Smooth muscle cell (in vitro differentiated cells): ENCODE measurements around the gene IFITM5. TPM values are rescaled to one million over a fixed set of nuclear protein-coding genes. Genes with fewer than 3 reads are reported as not detected.

ENCODE experiments used
- DNase-seq: peaks from one replicate; lab custom pipeline; 2025; ENCODE audit not compliant: unreplicated experiment; lab: John Stamatoyannopoulos, UW
- H2AFZ ChIP-seq: fragments of 200-600 bp; sonication (generic); 2 replicates; pipeline ENCODE4 v1.6.0; 2016; ENCODE audit warnings: antibody characterized with exemption, low read depth, mild to moderate bottlenecking
- H3F3A ChIP-seq: fragments of 200-600 bp; sonication (generic); 2 replicates; pipeline ENCODE4 v1.6.0; 2017; ENCODE audit warnings: antibody characterized with exemption, low read depth
- H3K27ac ChIP-seq: fragments of 200-600 bp; sonication (generic); 2 replicates; pipeline ENCODE4 v1.5.1; 2016; ENCODE audit warnings: low read depth, mild to moderate bottlenecking
- H3K27me3 ChIP-seq: fragments of 200-600 bp; sonication (generic); 2 replicates; pipeline ENCODE4 v1.6.1; 2016; ENCODE audit warnings: low read depth, mild to moderate bottlenecking
- H3K36me3 ChIP-seq: fragments of 200-600 bp; sonication (generic); 2 replicates; pipeline ENCODE4 v1.5.1; 2016; ENCODE audit warnings: low read depth
- H3K4me1 ChIP-seq: fragments of 200-600 bp; sonication (generic); 2 replicates; pipeline ENCODE4 v1.5.1; 2016; ENCODE audit warnings: low read depth
- H3K4me2 ChIP-seq: fragments of 200-600 bp; sonication (generic); 2 replicates; pipeline ENCODE4 v1.6.0; 2016; ENCODE audit warnings: mild to moderate bottlenecking
- H3K4me3 ChIP-seq: fragments of 200-600 bp; sonication (generic); 2 replicates; pipeline ENCODE4 v1.5.1; 2016; ENCODE audit warnings: mild to moderate bottlenecking
- H3K79me2 ChIP-seq: fragments of 200-600 bp; sonication (generic); 2 replicates; pipeline ENCODE4 v1.6.0; 2016; ENCODE audit warnings: low read depth, mild to moderate bottlenecking
- H3K9ac ChIP-seq: fragments of 200-600 bp; sonication (generic); 2 replicates; pipeline ENCODE4 v1.6.0; 2016; ENCODE audit warnings: low read depth
- H3K9me3 ChIP-seq: fragments of 200-600 bp; sonication (generic); replicated peaks from 2 replicates; pipeline ENCODE4 v1.5.1; 2016; ENCODE audit warnings: low read depth
- H4K20me1 ChIP-seq: fragments of 200-600 bp; sonication (generic); 2 replicates; pipeline ENCODE4 v1.6.0; 2016; ENCODE audit warnings: low read depth
- CTCF ChIP-seq: fragments of 200-600 bp; sonication (generic); IDR thresholded peaks from 2 replicates; pipeline ENCODE4 v1.5.1; 2017; ENCODE audit warnings: borderline replicate concordance, mild to moderate bottlenecking, antibody characterized with exemption; ENCODE audit not compliant: insufficient read depth, poor library complexity, severe bottlenecking
- WGBS: methylation state at CpG from one replicate; pipeline ENCODE4 v1.1.7; 2016; ENCODE audit warnings: low lambda C conversion rate; 5-methylcytosine and 5-hydroxymethylcytosine counted together
- polyA plus RNA-seq: library from polyadenylated mRNA; unstranded; fragments of >200 nt; fragmentation: Nextera tagmentation; extraction: Ambion mirVana; gene quantifications from 2 replicates; pipeline ENCODE4 v1.2.1, GENCODE V29; 2016
- total RNA-seq: library from RNA; depleted of rRNA; stranded (reverse); fragments of >200 nt; gene quantifications from 2 replicates; pipeline ENCODE4 v1.2.3, GENCODE V29; 2014

Gene IFITM5
- total and polyA plus RNA-seq, 2 experiments from 2014 or later: not detected

GRCh38 chr11:306645-307371, 7.5 kb upstream of the IFITM5 start:
- Histone ChIP-seq H3K36me3 (no peaks in the 10 kb centered on the region), H3K9ac (no peak overlapping the region), H3K27ac (no peak overlapping the region), H3K4me2 (no peak overlapping the region), H3F3A (peaks cover 5% of the 10 kb centered on the region), H3K9me3 (no peaks in the 10 kb centered on the region), H3K27me3 (no peaks in the 10 kb centered on the region), H2AFZ (no peak overlapping the region), H3K79me2 (peaks cover 13% of the 10 kb centered on the region), H4K20me1 (no peaks in the 10 kb centered on the region), H3K4me1 (peaks cover 27% of the 10 kb centered on the region), H3K4me3 (no peak overlapping the region)
- TF ChIP-seq CTCF: no peak
- WGBS: 91% methylated on average over 17 of the region's 17 CpGs
- no peak for DNase-seq

GRCh38 chr11:305844-306211, 6.5 kb upstream of the IFITM5 start:
- TF ChIP-seq CTCF: no peak
- H3K27ac ChIP-seq: no peak overlapping the region
- peaks cover 13% of the 10 kb centered on the region for H3K79me2 ChIP-seq
- no peaks in the 10 kb centered on the region for H3K36me3 ChIP-seq
- peaks cover 5% of the 10 kb centered on the region for H3F3A ChIP-seq
- H3K4me2 ChIP-seq: no peak overlapping the region
- H3K9ac ChIP-seq: no peak overlapping the region
- no peak overlapping the region for H3K4me3 ChIP-seq
- peaks cover 24% of the 10 kb centered on the region for H3K4me1 ChIP-seq
- 85% methylated on average over 10 of the region's 10 CpGs for WGBS
- no peaks in the 10 kb centered on the region for H4K20me1 ChIP-seq
- H3K9me3 ChIP-seq: no peaks in the 10 kb centered on the region
- H3K27me3 ChIP-seq: no peaks in the 10 kb centered on the region
- DNase-seq: no peak
- H2AFZ ChIP-seq: no peak overlapping the region

GRCh38 chr11:304915-305843, 5.9 kb upstream of the IFITM5 start:
- H3K4me3 ChIP-seq: no peak overlapping the region
- WGBS: 38% methylated on average over 18 of the region's 19 CpGs
- DNase-seq: no peak

More at GRCh38 chr11:304915-305843, 5.9 kb upstream of the IFITM5 start:
- no peaks in the 10 kb centered on the region for H3K9me3 ChIP-seq
- no peak overlapping the region for H3K4me2 ChIP-seq
- no peaks in the 10 kb centered on the region for H4K20me1 ChIP-seq
- H3K27me3 ChIP-seq: no peaks in the 10 kb centered on the region
- H3K9ac ChIP-seq: no peak overlapping the region
- no peak overlapping the region for H3K27ac ChIP-seq
- peaks cover 13% of the 10 kb centered on the region for H3K79me2 ChIP-seq
- peak; percentile 60 for TF ChIP-seq CTCF
- H3F3A ChIP-seq: peaks cover 5% of the 10 kb centered on the region
- no peaks in the 10 kb centered on the region for H3K36me3 ChIP-seq
- no peak overlapping the region for H2AFZ ChIP-seq
- H3K4me1 ChIP-seq: peaks cover 24% of the 10 kb centered on the region
